WTC11 (cell line): Measurements from ENCODE around the gene CRYBG3.

Experiments
- CREB1 ChIP-seq: sonication (generic); formaldehyde crosslinking; IDR thresholded peaks from 2 replicates; pipeline ENCODE4 v1.8.0; 2023; ENCODE audit warnings: mild to moderate bottlenecking, missing genetic modification reagents
- ELF4 ChIP-seq: sonication (generic); formaldehyde crosslinking; IDR thresholded peaks from 2 replicates; pipeline ENCODE4 v1.8.1; 2022; ENCODE audit warnings: low read depth, mild to moderate bottlenecking, moderate library complexity, missing genetic modification reagents
- HMGXB4 ChIP-seq: sonication (generic); formaldehyde crosslinking; IDR thresholded peaks from 2 replicates; pipeline ENCODE4 v1.8.1; 2023; ENCODE audit warnings: mild to moderate bottlenecking, moderate library complexity, missing genetic modification reagents
- JUN ChIP-seq: sonication (generic); formaldehyde crosslinking; IDR thresholded peaks from 2 replicates; pipeline ENCODE4 v1.8.0; 2023; ENCODE audit warnings: mild to moderate bottlenecking, missing genetic modification reagents
- MAX ChIP-seq: sonication (generic); formaldehyde crosslinking; IDR thresholded peaks from 2 replicates; pipeline ENCODE4 v1.8.0; 2022; ENCODE audit warnings: mild to moderate bottlenecking, missing genetic modification reagents
- PRDM15 ChIP-seq: sonication (generic); formaldehyde crosslinking; IDR thresholded peaks from 2 replicates; pipeline ENCODE4 v1.8.0; 2022; ENCODE audit warnings: missing genetic modification reagents
- PRRX2 ChIP-seq: fragments of 250-450 bp; sonication (Bioruptor Pico); IDR thresholded peaks from 2 replicates; pipeline ENCODE4 v1.8.0; 2021; ENCODE audit warnings: mild to moderate bottlenecking
- SP1 ChIP-seq: sonication (generic); formaldehyde crosslinking; conservative IDR thresholded peaks from 2 replicates; pipeline ENCODE4 v1.8.1; 2022; ENCODE audit warnings: missing genetic modification reagents
- TEAD4 ChIP-seq: sonication (generic); formaldehyde crosslinking; IDR thresholded peaks from 2 replicates; pipeline ENCODE4 v1.8.0; 2022; ENCODE audit warnings: mild to moderate bottlenecking, missing genetic modification reagents
- ZNF121 ChIP-seq: sonication (generic); formaldehyde crosslinking; IDR thresholded peaks from 2 replicates; pipeline ENCODE4 v1.8.0; 2023; ENCODE audit warnings: missing genetic modification reagents
- ZNF423 ChIP-seq: fragments of 250-450 bp; sonication (Bioruptor Pico); IDR thresholded peaks from 2 replicates; pipeline ENCODE4 v2.1.2; 2022; ENCODE audit warnings: mild to moderate bottlenecking, moderate library complexity
- ZNF425 ChIP-seq: fragments of 250-450 bp; sonication (Bioruptor Pico); conservative IDR thresholded peaks from 2 replicates; pipeline ENCODE4 v1.9.0; 2021; ENCODE audit warnings: mild to moderate bottlenecking
- TF ChIP-seq, protein P1 (sequence below): fragments of 200-600 bp; IDR thresholded peaks from 2 replicates; pipeline ENCODE4 v1.8.0; 2022; ENCODE audit warnings: antibody characterized with exemption
- TF ChIP-seq, protein P2 (sequence below): sonication (generic); formaldehyde crosslinking; IDR thresholded peaks from 2 replicates; pipeline ENCODE4 v1.8.1; 2022; ENCODE audit warnings: mild to moderate bottlenecking, moderate library complexity, missing genetic modification reagents

DNA sequence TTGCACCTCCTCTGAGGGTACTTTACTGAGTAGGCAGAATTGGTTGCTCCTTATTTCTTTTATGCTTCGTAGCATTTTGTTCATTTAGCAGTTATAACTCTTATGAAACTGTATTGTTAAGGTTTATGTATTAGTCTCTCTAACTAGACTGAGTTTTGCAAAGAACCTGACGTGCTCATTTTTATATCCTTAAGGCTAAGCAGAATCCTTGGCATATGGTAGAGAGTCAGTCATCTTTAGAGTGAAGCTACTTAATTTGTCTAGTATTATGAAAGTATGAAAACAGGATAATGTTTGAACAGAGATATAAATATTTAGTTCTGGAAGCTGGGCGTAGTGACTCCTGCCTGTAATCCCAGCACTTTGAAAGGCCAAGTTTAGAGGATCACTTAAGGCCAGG lies 20.1 kb downstream of the CRYBG3 start:
- TF ChIP-seq TEAD4 (CRISPR knock-in tag) (no peak), PRRX2 (CRISPR knock-in tag) (no peak), SP1 (CRISPR knock-in tag) (no peak), CREB1 (CRISPR knock-in tag) (no peak), ZNF121 (CRISPR knock-in tag) (no peak), HMGXB4 (CRISPR knock-in tag) (no peak), JUN (CRISPR knock-in tag) (no peak), MAX (CRISPR knock-in tag) (no peak), ZNF425 (CRISPR knock-in tag) (no peak), PRDM15 (CRISPR knock-in tag) (no peak), ZNF423 (CRISPR knock-in tag) (no peak), ELF4 (CRISPR knock-in tag) (no peak)
- TF ChIP-seq, protein P1, sequence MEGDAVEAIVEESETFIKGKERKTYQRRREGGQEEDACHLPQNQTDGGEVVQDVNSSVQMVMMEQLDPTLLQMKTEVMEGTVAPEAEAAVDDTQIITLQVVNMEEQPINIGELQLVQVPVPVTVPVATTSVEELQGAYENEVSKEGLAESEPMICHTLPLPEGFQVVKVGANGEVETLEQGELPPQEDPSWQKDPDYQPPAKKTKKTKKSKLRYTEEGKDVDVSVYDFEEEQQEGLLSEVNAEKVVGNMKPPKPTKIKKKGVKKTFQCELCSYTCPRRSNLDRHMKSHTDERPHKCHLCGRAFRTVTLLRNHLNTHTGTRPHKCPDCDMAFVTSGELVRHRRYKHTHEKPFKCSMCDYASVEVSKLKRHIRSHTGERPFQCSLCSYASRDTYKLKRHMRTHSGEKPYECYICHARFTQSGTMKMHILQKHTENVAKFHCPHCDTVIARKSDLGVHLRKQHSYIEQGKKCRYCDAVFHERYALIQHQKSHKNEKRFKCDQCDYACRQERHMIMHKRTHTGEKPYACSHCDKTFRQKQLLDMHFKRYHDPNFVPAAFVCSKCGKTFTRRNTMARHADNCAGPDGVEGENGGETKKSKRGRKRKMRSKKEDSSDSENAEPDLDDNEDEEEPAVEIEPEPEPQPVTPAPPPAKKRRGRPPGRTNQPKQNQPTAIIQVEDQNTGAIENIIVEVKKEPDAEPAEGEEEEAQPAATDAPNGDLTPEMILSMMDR, result no peak
- TF ChIP-seq, protein P2, sequence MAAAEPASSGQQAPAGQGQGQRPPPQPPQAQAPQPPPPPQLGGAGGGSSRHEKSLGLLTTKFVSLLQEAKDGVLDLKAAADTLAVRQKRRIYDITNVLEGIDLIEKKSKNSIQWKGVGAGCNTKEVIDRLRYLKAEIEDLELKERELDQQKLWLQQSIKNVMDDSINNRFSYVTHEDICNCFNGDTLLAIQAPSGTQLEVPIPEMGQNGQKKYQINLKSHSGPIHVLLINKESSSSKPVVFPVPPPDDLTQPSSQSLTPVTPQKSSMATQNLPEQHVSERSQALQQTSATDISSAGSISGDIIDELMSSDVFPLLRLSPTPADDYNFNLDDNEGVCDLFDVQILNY, result no peak
